Measurements from ENCODE around the gene P2RY6.

- TF ChIP-seq EZH2 (IDR thresholded peaks at IDR 0.05; ENCODE audit: low read length) (no peak), CTCF (optimal IDR thresholded peaks at IDR 0.05 in 1 of 3, IDR thresholded peaks at IDR 0.05 in 1 of 3, conservative IDR thresholded peaks at IDR 0.05 in 1 of 3; ENCODE audit: extremely low read depth in 1 of 3, insufficient read depth in 2 of 3, low read length in 3 of 3) (no peak)
These were observed 24.5 kb downstream of the P2RY6 start for GRCh38 chr11:73296501-73297230.

All from keratinocyte (primary cell).